Epithelial cell of esophagus (primary cell): ENCODE results near the gene AOC1.

ENCODE experiments used
- DNase-seq: peaks from one replicate; pipeline ENCODE4 v3.0.0; 2010; ENCODE audit warnings: low read depth
- H3K4me3 ChIP-seq: 2 replicates; pipeline ENCODE4 v1.5.1; 2011; ENCODE audit warnings: mild to moderate bottlenecking, low read length, control low read depth
- CTCF ChIP-seq: IDR thresholded peaks from 2 replicates; pipeline ENCODE4 v1.5.1; 2011; ENCODE audit warnings: low read depth, mild to moderate bottlenecking, low read length, control low read depth, inconsistent platforms; ENCODE audit not compliant: insufficient read depth; ENCODE audit errors: missing control alignments

The AOC1 gene

GRCh38 chr7:150824379-150825177 is 27.7 kb upstream of the AOC1 start:
- TF ChIP-seq CTCF: no peak
- DNase-seq: no peak
- H3K4me3 ChIP-seq: no peak overlapping the region

DNA sequence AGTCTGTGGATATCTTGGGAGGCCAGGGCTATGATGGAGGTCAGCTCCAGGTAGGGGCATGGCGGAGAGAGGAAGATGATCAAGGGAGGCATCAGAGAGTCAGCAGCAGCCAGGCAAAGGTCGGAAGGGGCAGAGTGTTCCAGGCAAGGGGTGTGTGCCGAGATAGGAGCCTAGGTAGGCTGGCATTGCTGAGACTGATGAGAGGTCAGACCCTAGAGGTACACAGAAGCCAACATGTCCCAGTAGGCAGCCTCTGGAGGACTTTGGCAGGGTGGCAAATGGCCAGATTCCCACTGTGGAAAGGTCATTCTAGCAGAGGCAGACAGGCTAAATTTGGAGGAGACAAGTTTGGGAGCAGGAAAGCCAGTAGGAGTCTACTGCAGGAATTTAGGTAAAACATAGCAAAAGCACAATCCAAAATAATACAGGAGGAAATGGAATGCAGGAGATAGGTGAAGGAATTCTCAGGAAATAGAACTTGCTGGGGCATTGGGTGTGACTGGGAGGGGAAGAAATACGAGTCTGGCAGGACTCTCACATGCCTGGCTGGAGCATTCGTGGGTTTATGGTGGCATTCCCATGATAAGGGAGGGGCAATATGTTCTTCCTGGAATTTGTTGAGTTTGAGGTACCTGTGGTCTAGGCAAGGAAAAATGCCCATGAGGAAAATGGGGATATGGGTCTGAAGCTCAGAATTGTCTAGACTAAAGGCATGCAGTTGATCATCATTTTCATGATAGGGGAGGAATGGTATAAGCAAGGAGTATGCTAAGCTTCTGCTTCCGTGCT is 26.1 kb upstream of the AOC1 start:
- no peak for TF ChIP-seq CTCF
- DNase-seq: peak; percentile 6
- no peak overlapping the region for H3K4me3 ChIP-seq

DNA sequence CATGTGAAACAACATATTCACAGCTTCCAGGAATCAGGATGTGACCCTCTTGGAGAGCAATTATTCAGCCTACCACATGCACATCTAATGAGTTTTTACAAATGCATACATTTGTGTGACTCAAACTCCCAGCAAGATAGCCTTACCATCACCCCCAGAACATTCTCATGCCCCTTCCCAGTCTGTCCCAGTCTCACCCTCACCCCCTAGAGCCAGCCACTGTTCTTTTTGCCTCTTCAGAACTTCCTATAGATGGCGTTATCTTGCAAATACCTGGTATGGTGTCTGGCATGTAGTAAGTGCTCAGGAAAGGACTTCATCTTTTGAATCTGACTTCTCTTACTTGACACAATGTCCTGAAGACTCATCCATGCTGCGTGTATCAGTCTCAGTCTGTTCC is 23.9 kb upstream of the AOC1 start:
- TF ChIP-seq CTCF: no peak
- DNase-seq: no peak
- H3K4me3 ChIP-seq: no peak overlapping the region

DNA sequence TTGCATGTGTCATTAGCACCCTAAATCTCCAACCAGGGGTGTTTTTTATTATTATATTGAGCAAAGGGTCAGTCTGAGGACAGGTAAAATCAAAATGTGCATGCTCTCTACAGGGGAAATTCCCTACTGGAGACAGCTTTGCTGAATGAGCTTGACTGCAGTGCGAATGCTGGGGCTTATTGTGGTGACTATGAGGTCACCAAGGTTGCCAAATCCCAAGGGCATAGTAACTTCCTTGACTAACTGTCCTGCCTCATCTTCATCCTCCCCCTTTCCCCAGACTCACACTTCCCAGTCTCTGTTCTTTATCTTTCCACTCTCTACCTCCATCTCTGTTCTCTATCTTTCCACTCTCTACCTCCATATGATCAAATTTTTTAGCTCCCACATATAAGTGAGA is 22.9 kb upstream of the AOC1 start:
- TF ChIP-seq CTCF: no peak
- no peak for DNase-seq
- H3K4me3 ChIP-seq: no peak overlapping the region

DNA sequence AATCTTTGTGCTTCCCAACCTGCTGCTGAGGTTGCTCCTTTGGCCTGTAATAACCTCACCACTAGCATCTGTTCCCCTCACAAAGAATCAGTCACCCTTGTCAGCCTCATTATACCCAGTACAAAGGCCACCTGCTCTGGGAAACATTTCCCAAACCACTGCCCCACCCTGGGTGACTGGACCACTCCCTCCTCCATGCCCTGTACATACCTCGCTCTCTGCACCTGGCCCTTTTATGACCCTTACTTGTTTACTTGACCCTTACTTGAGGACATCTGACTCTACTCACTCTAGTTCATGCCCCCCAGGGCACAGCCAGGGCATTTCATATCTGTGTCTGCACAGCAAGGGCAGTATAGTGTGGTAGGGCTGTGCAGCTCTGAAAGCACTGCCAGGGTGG is 21.4 kb upstream of the AOC1 start:
- H3K4me3 ChIP-seq: no peak overlapping the region
- DNase-seq: no peak
- TF ChIP-seq CTCF: no peak

- DNase-seq: no peak
- TF ChIP-seq CTCF: no peak
- H3K4me3 ChIP-seq: no peak overlapping the region
These were observed 20.5 kb upstream of the AOC1 start for GRCh38 chr7:150831851-150832250.
